SKM-1 (cell line): Measurements from ENCODE around the gene GOLGA2.
A peak's percentile ranks its signal among the peaks of the same experiment; 100 is the strongest.

Experiments
- DNase-seq: peaks from one replicate; lab custom pipeline; 2025; ENCODE audit not compliant: unreplicated experiment; lab: John Stamatoyannopoulos, UW

Gene GOLGA2

DNA sequence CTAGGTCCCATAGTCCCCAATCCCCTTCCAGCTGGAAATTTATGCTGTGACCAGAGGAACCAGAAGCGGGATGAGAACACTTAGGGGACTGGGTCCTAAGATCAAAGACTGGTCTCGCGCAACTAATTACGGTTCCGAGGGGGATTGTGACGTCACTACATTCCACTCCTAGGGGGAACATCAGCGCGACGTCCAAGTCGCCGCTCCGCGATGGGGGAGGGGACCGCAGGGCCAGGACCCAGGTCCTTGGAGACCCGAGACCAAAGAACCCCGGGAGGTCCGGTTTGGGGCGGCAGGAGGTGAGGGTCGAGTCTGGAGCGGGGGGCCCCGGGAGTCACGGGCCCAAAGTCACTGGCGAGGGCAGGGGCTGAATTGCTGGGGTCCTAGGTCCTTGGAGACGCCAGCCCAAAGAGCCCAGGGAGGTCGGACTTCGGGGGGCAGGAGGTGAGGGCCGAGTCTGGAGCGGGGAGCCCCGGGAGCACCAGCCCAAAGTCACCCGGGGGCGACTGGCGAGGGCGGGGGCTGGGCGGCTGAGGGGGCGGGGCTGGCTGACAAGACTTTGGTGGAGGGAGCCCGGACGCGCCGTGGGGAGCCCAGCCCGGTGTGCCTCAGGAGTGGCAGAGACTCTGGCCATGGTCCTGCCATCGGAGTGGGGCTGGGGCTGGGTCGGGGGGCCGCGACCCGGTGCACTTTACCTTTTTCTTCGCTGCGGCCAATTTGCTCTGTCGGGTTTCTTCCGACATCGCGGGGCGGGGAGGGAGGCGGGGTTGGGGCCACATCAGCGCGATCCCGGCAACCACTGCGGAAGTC is at the start of gene GOLGA2:
TSS of gene GOLGA2 (minus strand) at position 810 of the 810 bp plus-strand sequence. CDS start at position 779, 31 bp downstream.
- no peak for DNase-seq

DNA sequence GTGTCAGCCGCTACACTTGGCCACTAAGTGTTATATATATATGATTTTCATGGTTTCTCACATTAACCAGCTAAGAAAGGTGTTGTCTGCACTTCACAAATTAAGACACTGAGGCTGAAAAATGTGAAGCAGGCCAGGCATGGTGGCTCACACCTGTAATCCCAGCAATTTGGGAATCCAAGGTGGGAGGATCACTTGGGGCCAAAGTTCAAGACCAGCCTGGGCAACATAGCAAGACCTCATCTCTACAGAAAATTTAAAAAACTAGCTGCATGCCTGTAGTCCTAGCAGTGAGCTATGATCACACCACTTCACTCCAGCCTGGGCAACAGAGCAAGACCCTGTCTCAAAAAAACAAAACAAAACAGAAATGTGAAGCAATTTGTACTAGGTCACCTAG is 48.6 kb upstream of the GOLGA2 start:
- DNase-seq: no peak

GRCh38 chr9:128323791-128324190 is 48.0 kb upstream of the GOLGA2 start:
- DNase-seq: no peak

GRCh38 chr9:128323212-128323730 is 47.5 kb upstream of the GOLGA2 start:
- no peak for DNase-seq

DNA sequence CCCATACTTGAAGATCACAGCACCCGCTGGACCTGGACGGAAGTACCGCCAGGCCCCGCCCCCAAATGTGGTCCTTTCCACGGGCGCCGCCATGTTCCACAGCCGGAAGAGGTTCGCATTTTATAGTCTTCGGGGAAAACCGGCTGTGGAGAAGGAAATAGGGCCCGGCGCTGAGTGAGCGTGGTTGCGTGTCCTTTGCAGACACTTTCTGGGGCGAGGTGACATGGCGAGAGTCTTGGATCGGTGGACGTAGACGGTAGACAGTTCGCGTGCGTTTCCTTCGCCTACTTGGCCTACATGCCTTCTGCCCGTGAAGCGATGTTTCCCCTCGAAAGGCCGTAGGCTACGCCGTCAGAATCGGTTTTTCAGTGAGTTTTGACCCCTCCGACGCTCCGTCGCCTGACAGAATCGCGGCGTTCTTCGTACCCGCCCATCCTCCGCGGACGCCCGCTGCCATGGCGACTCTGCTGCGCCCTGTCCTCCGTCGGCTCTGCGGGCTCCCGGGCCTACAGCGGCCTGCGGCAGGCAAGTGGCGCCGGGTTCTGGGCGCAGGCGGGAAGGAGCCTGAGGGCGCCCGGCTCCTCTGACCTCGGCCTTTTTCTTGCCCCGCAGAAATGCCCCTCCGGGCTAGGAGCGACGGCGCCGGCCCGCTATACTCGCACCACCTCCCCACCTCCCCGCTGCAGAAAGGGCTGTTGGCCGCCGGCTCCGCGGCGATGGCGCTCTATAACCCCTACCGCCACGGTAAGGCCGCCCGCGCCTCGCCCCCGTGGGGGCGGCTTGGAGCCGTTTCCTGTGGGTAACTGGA is 46.8 kb upstream of the GOLGA2 start, which contains the start of the genes COQ4 and TRUB2:
TSS of gene COQ4 (plus strand) at position 436 of the 808 bp plus-strand sequence. CDS start at position 456, 20 bp downstream.
TSS of gene TRUB2 (minus strand) at position 44 of the 808 bp plus-strand sequence. CDS start at position 5, 39 bp downstream.
- peak; percentile 75 for DNase-seq

- no peak for DNase-seq
Measured at GRCh38 chr9:128321879-128322403, 46.1 kb upstream of the GOLGA2 start.

DNA sequence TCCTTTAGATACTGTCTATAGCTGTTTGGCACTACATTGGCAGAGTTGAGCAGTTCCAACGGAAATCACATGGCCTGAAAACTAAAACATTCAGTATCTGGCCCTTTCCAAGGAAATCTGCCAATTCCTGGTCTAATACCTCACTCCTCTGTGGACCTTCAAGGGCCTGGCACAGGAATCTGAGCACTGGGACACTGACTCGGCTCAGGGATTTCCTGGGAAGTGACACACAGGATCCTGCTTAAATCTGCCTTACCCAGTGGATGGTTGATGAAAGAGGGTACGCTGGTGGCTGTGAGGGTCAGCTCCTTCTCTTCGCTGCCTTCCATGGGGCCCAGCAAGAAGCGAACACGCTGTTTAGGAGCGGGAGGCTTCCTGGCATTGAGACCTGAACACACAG is 45.5 kb upstream of the GOLGA2 start:
- DNase-seq: no peak

DNA sequence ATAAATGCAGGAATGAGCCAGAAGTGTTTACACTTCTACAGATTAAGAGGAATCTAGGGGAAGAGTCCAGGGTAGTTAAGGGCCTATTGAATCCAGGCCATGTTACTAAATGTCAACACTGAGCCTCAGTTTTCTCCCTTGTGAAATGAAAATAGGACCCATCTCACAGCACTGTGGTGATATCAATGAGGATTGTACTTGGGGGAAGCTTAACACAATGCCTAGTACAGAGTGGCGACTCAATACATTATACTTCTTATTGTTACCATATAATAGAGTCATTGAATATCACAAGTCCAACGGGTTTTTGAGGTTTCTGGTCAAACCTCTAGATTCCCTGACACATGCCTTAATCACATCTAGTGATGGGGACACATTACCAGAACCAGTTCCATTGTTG is 41.8 kb upstream of the GOLGA2 start:
- DNase-seq: no peak

DNA sequence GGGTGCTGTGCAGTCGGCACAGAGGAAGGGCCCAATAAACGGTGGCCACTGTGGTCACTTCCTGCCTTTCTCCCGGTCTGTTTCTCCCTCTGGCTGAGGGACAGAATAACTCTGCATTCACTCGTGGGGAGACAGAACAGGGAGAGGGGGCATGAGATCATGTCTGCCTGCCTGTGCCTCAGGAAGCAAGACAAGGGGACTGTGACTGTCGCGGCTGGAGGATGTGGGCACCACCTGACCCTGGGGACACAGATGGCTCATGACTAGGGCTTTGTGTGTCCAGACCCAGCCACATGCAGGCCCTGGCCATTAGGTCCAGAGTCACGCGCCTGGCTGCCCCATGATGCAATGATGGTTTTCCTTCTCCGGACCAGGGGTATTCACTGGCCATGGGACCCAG is 40.6 kb upstream of the GOLGA2 start:
- DNase-seq: no peak

GRCh38 chr9:128314697-128315096 is 38.9 kb upstream of the GOLGA2 start:
- no peak for DNase-seq

- DNase-seq: no peak
Measured at GRCh38 chr9:128310461-128310860, 34.7 kb upstream of the GOLGA2 start.

- DNase-seq: no peak
Measured at GRCh38 chr9:128309551-128309950, 33.7 kb upstream of the GOLGA2 start.

GRCh38 chr9:128304971-128305288 is 29.1 kb upstream of the GOLGA2 start:
- DNase-seq: no peak

DNA sequence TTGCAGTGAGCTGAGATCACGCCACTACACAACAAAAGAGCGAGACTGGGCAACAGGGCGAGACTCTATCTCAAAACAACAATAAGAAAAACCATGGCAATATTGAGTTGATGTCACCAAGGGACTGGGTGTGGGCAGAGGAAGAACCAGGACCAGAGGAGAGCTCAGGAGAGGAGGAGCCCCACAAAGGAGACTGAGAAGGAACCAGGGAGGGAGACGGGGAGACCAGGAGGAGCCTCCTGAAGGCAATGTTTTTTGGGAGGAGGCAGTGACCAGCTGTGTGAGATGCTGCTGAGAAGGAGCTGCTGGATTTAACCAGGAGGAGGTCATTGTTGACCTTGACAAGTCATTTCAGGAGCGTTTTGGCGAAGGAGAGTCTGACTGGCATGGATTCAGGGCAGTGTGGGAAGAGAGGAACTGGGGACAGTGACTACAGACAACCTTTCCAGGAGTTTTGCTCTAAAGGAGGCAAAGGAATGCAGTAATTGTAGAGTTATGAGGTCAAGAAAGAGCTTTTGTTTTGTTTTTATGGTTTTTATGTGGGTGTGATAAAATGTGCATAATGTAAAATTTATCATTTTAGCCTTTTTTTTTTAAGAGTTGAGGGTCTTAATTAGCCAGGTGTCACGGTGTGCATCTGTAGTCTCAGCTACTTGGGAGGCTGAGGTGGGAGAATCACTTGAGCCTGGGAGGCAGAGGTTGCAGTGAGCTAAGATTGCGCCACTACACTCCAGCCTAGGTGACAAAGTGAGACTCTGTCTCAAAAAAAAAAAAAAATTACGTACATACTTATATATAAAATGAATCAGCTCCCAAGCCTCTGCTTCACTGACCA is 28.5 kb upstream of the GOLGA2 start:
- no peak for DNase-seq

DNA sequence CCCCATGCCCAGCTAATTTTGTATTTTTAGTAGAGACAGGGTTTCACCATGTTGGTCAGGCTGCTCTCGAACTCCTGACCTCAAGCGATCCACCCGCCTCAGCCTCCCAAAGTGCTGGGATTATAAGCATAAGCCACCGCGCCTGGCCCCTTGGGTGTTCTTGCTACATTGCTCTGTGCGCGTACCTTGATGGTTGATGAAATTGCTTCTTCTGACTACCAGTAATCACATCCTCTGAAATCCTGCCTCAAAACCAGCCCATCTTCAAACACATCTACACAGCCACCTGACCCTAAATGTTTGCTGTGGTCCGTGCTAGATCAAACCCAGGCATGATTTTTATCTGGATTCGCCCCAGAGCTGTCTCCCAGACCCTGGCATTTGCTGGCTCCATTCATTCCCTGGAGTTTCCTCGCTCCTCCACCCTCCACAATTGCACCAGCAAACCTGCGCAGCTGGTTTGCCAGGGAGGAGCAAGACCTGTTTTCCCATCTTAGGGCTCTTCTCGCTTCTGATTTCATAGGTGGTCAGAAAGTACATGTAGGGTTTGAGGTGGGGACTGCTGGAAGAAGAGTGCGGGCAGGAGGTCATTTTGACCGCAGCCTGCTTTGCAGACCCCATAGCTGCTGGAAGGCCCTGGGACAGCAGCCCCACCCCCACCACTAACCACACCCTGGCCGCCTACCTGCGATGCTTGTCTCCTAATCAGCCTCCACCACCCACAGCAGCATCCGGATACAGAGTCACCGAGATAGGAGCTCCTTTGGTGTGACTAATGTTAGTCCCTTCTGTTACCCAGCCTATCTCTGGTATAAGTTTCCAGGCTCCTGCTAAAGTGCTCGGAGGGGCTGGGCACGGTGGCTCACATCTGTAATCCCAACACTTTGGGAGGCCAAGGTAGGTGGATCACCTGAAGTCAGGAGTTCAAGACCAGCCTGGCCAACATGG is 23.0 kb upstream of the GOLGA2 start:
- no peak for DNase-seq

DNA sequence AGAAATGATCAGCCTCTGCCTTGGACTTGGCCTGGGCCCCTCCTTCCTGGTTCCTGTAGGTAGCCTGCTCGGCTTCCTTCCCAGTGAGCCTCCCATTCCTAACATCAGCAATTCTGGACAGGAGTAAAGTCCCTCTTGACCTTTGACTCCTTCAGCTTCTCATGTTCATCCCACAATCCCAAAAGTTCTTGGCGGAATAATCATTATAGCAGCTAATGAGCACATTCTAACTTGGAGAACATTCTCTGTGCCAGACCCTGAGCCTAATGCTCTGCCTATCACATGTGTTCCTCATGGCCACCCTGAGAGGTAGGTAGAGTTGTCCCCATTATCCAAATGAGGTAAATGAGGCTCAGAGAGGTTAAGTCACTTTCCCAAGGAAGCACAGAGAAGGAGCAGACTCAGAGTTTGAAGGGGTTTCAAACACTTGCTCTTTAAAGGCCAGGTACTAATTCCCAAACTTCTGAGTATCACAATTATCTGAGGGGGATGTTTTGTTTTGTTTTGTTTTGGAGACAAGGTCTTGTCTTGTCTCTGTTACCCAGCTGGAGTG is 21.5 kb upstream of the GOLGA2 start:
- no peak for DNase-seq

DNA sequence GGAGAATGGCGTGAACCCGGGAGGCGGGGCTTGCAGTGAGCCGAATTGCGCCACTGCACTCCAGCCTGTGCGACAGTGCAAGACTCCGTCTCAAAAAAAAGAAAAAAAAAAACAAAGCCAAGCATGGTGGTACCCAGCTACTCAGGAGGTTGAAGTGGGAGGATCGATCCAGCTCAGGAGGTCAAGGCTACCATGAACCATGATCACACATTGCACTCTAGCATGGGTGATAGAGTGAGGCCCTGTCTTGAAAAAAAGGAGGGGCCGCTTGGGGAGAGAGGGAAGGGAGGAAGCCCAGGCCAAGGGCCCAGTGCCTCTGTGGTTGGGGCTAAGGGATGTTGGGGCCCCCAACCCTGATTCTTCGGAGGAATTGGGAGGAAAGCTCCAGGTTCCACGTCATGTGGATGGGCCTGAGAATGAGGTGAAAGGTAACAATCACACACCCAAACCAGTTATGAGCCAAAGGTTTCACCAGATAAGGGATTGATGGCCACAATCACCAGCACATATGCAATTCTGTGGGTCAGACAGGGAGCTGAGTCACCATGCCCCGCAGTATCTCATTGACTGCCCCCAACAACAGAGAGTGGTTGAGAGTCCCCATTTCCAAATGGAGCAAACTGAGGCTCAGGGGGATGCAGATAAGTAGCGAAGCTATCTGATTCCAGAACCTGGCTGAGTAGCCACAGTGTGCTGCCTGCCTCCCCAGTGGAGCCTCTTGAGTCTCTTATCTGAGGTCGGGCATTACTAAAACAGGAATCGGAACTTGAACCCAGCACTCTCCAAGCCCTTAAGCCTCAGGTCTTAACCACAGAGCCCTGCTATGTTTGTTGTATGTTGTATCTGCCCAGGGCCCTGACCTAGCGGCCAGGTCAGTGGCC is 20.8 kb upstream of the GOLGA2 start:
- no peak for DNase-seq

- no peak for DNase-seq
Measured at GRCh38 chr9:128294142-128294541, 18.3 kb upstream of the GOLGA2 start.
